ENCODE results near the gene ADCY2.

GRCh38 chr5:7753181-7753580 is 357.2 kb downstream of the ADCY2 start:
- TF ChIP-seq CTCF (IDR thresholded peaks at IDR 0.05) = no peak
- no peak for TF ChIP-seq POLR2A (IDR thresholded peaks at IDR 0.05)

All from heart left ventricle (tissue), 13 donors.